ENCODE results near the gene MKI67. TPM values are rescaled to one million over a fixed set of nuclear protein-coding genes. Genes with fewer than 3 reads are reported as not detected.
"Not testable (repeated sequence)": the region's sequence is repeated elsewhere in the genome, so short reads cannot be mapped to it uniquely, and the experiment has no call there.

MKI67 gene
- total RNA-seq, 3 donors from 2014 or later = 7.7 to 54.7 (median 14.0) TPM

- H3K4me3 ChIP-seq = no peak overlapping the region
- DNase-seq (no peak), ATAC-seq (no peak)
- H3K9me3 ChIP-seq = no peaks in the 10 kb centered on the region
- H3K4me1 ChIP-seq (ENCODE audit: low read depth) = no peaks in the 10 kb centered on the region
- TF ChIP-seq CTCF (IDR thresholded peaks at IDR 0.05) = no peak
- no peaks in the 10 kb centered on the region for H3K36me3 ChIP-seq (ENCODE audit: low read depth)
- intact Hi-C loops (cut with DNase I, micrococcal nuclease) = no loop called here
Measured at GRCh38 chr10:128097783-128098182, 28.4 kb downstream of the MKI67 start.

- intact Hi-C loops (cut with DNase I, micrococcal nuclease) = no loop called here
- H3K9me3 ChIP-seq = no peaks in the 10 kb centered on the region
- no peak overlapping the region for H3K4me3 ChIP-seq
- no peak for DNase-seq
- TF ChIP-seq CTCF (IDR thresholded peaks at IDR 0.05) = no peak
- peak; percentile 5 for ATAC-seq
- no peaks in the 10 kb centered on the region for H3K4me1 ChIP-seq (ENCODE audit: low read depth)
- no peaks in the 10 kb centered on the region for H3K36me3 ChIP-seq (ENCODE audit: low read depth)
Measured at GRCh38 chr10:128096486-128097199, 29.6 kb downstream of the MKI67 start.

GRCh38 chr10:128095753-128096469 lies 30.3 kb downstream of the MKI67 start:
- Histone ChIP-seq H3K36me3 (ENCODE audit: low read depth) (no peaks in the 10 kb centered on the region), H3K9me3 (no peaks in the 10 kb centered on the region), H3K4me3 (no peak overlapping the region), H3K4me1 (ENCODE audit: low read depth) (no peaks in the 10 kb centered on the region)
- no peak for DNase-seq
- no peak for TF ChIP-seq CTCF (IDR thresholded peaks at IDR 0.05)
- peak; percentile 60 for ATAC-seq
- intact Hi-C loops (cut with DNase I, micrococcal nuclease) = no loop called here

- peak; percentile 78 for ATAC-seq
- no peak overlapping the region for H3K4me3 ChIP-seq
- TF ChIP-seq CTCF (IDR thresholded peaks at IDR 0.05) = no peak
- H3K4me1 ChIP-seq (ENCODE audit: low read depth) = no peaks in the 10 kb centered on the region
- H3K36me3 ChIP-seq (ENCODE audit: low read depth) = no peaks in the 10 kb centered on the region
- H3K9me3 ChIP-seq = no peaks in the 10 kb centered on the region
- peak in 1 of 3 donors; percentile 14 for DNase-seq
- intact Hi-C loops (cut with DNase I, micrococcal nuclease) = no loop called here
Measured at GRCh38 chr10:128095027-128095752, 31.0 kb downstream of the MKI67 start.

- intact Hi-C loops (cut with DNase I, micrococcal nuclease); H3K4me1 ChIP-seq (ENCODE audit: low read depth); H3K36me3 ChIP-seq (ENCODE audit: low read depth); H3K9me3 ChIP-seq; H3K4me3 ChIP-seq; DNase-seq; ATAC-seq: not testable (repeated sequence)
Measured at GRCh38 chr10:128094596-128094995, 31.6 kb downstream of the MKI67 start.

- intact Hi-C loops (cut with DNase I, micrococcal nuclease) = no loop called here
- TF ChIP-seq CTCF (IDR thresholded peaks at IDR 0.05) = no peak
- ATAC-seq (no peak), DNase-seq (no peak)
- Histone ChIP-seq H3K4me3 (no peak overlapping the region), H3K9me3 (no peaks in the 10 kb centered on the region), H3K4me1 (ENCODE audit: low read depth) (no peaks in the 10 kb centered on the region), H3K36me3 (ENCODE audit: low read depth) (no peaks in the 10 kb centered on the region)
Measured at GRCh38 chr10:128092454-128092853, 33.8 kb downstream of the MKI67 start.

Measured in mucosa of descending colon (tissue), 3 donors.